ENCODE results near the gene G0S2. TPM values are rescaled to one million over a fixed set of nuclear protein-coding genes. Genes with fewer than 3 reads are reported as not detected.

Gene G0S2
- total RNA-seq, 2 donors from 2014 or later, result 13.3 to 46.4 TPM

DNA sequence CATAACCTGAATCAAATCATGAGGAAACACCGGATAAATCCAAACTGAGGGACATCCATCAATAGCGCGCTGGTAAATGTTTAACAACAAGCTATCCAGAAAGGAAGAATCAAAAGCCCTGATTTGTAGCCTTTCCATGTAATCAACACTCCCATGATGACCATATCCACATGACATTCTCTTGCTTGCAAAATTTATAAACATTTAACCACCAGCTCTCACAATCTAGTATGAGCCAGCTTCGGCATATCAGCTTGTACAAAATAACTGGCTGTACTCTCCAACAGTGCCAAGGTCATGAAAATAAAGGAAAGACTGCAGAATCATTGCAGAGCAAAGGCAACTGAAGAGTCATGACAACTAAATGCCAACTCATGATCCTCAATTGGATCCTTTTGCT lies 45.1 kb downstream of the G0S2 start:
- Histone ChIP-seq H3K9me3 (no peaks in the 10 kb centered on the region), H3K27me3 (replicated peaks; ENCODE audit: insufficient read depth) (no peaks in the 10 kb centered on the region), H3K4me1 (replicated peaks) (no peaks in the 10 kb centered on the region), H3K27ac (no peak overlapping the region), H3K4me3 (no peak overlapping the region), H3K36me3 (no peaks in the 10 kb centered on the region)
- intact Hi-C loops (cut with DNase I), result no loop called here
- no peak for DNase-seq (ENCODE audit: low spot score)
- WGBS, result 73% methylated on average over 4 of the region's 4 CpGs
- TF ChIP-seq CTCF (IDR thresholded peaks at IDR 0.05) (no peak), POLR2A (IDR thresholded peaks at IDR 0.05) (no peak), POLR2AphosphoS5 (IDR thresholded peaks at IDR 0.05) (no peak)

- H3K4me3 ChIP-seq, result no peak overlapping the region
- TF ChIP-seq CTCF (IDR thresholded peaks at IDR 0.05) (no peak), POLR2A (IDR thresholded peaks at IDR 0.05) (no peak), POLR2AphosphoS5 (IDR thresholded peaks at IDR 0.05) (no peak)
- no peaks in the 10 kb centered on the region for H3K9me3 ChIP-seq
- no peaks in the 10 kb centered on the region for H3K4me1 ChIP-seq (replicated peaks)
- H3K27me3 ChIP-seq (replicated peaks; ENCODE audit: insufficient read depth), result no peaks in the 10 kb centered on the region
- 67% methylated on average over 2 of the region's 2 CpGs for WGBS
- intact Hi-C loops (cut with DNase I), result no loop called here
- H3K36me3 ChIP-seq, result no peaks in the 10 kb centered on the region
- no peak for DNase-seq (ENCODE audit: low spot score)
- H3K27ac ChIP-seq, result no peak overlapping the region
Measured at GRCh38 chr1:209720826-209721225, 45.6 kb downstream of the G0S2 start.

DNA sequence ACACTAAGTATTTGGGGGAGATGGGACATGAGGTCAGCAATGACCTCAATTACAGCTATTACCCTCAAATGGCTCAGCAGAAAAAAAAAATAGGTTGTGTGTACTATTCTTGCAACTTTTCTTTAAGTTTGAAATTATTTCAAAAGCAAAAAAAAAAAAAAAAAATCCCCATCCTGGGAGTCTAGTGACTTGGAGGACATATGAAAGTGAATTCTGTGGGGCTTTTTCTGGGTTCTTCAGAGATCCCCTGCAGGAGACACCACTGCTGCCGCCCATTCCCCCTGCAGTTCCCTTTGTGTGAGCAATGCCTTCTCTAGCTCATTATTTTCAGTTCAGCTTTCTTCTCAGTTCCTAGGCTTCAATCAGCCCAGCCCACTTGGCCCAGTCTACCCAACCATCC lies 46.1 kb downstream of the G0S2 start:
- no peaks in the 10 kb centered on the region for H3K4me1 ChIP-seq (replicated peaks)
- TF ChIP-seq POLR2AphosphoS5 (IDR thresholded peaks at IDR 0.05) (no peak), POLR2A (IDR thresholded peaks at IDR 0.05) (no peak), CTCF (IDR thresholded peaks at IDR 0.05) (no peak)
- DNase-seq (ENCODE audit: low spot score), result no peak
- H3K27me3 ChIP-seq (replicated peaks; ENCODE audit: insufficient read depth), result no peaks in the 10 kb centered on the region
- no peak overlapping the region for H3K27ac ChIP-seq
- intact Hi-C loops (cut with DNase I), result no loop called here
- WGBS, result 89% methylated on average over 1 of the region's 1 CpG
- H3K4me3 ChIP-seq, result no peak overlapping the region
- H3K36me3 ChIP-seq, result no peaks in the 10 kb centered on the region
- H3K9me3 ChIP-seq, result no peaks in the 10 kb centered on the region

DNA sequence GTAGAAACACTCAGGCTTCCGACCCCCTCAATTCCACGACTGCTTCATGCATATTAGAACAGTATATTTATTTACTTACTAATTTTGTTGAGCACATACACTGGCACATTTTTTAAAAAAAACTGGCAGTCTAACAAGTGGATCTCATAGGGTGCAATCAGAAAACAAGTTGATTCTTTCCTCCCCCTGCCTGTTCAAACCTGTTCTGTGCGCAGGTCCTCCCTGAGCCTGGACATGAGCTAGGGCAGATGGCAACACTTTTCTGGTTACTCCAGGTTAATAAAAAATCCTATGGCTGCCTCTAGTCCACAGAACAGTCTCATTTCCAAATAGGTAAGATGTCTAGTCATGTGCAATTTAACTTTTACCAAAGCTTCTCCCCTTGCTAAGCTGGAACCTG lies 48.1 kb downstream of the G0S2 start:
- H3K4me1 ChIP-seq (replicated peaks), result no peaks in the 10 kb centered on the region
- H3K9me3 ChIP-seq, result no peaks in the 10 kb centered on the region
- intact Hi-C loops (cut with DNase I), result no loop called here
- DNase-seq (ENCODE audit: low spot score), result no peak
- TF ChIP-seq CTCF (IDR thresholded peaks at IDR 0.05), result no peak
- TF ChIP-seq POLR2AphosphoS5 (IDR thresholded peaks at IDR 0.05), result no peak
- TF ChIP-seq POLR2A (IDR thresholded peaks at IDR 0.05), result no peak
- H3K36me3 ChIP-seq, result no peaks in the 10 kb centered on the region
- H3K27ac ChIP-seq, result no peak overlapping the region
- H3K27me3 ChIP-seq (replicated peaks; ENCODE audit: insufficient read depth), result no peaks in the 10 kb centered on the region
- 79% methylated on average over 3 of the region's 3 CpGs for WGBS
- H3K4me3 ChIP-seq, result no peak overlapping the region

- Histone ChIP-seq H3K36me3 (no peaks in the 10 kb centered on the region), H3K27ac (no peak overlapping the region), H3K27me3 (replicated peaks; ENCODE audit: insufficient read depth) (no peaks in the 10 kb centered on the region), H3K9me3 (no peaks in the 10 kb centered on the region), H3K4me1 (replicated peaks) (no peaks in the 10 kb centered on the region), H3K4me3 (no peak overlapping the region)
- TF ChIP-seq POLR2A (IDR thresholded peaks at IDR 0.05), result no peak
- TF ChIP-seq POLR2AphosphoS5 (IDR thresholded peaks at IDR 0.05), result no peak
- TF ChIP-seq CTCF (IDR thresholded peaks at IDR 0.05), result no peak
- WGBS, result 76% methylated on average over 3 of the region's 3 CpGs
- DNase-seq (ENCODE audit: low spot score), result no peak
- intact Hi-C loops (cut with DNase I), result no loop called here
Measured at GRCh38 chr1:209723756-209724693, 48.8 kb downstream of the G0S2 start.

Measured in prostate gland (tissue), 2 donors.